DMS153 treated with DMSO at 0.1 percent for 48 hours (cell line): ENCODE results near the gene PTK6.
"Not testable (repeated sequence)": the region's sequence is repeated elsewhere in the genome, so short reads cannot be mapped to it uniquely, and the experiment has no call there.

Experiments
- DNase-seq: peaks from one replicate; lab custom pipeline; 2025; ENCODE audit not compliant: unreplicated experiment; lab: John Stamatoyannopoulos, UW

PTK6 gene

GRCh38 chr20:63483834-63484233, 53.3 kb downstream of the PTK6 start:
- DNase-seq: no peak

GRCh38 chr20:63482021-63482587, 55.1 kb downstream of the PTK6 start:
- DNase-seq: no peak

- no peak for DNase-seq
Measured at GRCh38 chr20:63481503-63481902, 55.7 kb downstream of the PTK6 start.

- not testable (repeated sequence) for DNase-seq
Measured at GRCh38 chr20:63479695-63480419, 57.3 kb downstream of the PTK6 start.

GRCh38 chr20:63478346-63479302, 58.6 kb downstream of the PTK6 start:
- DNase-seq: no peak
